Stimulated activated CD8-positive, alpha-beta memory T cell treated with anti-CD3 and anti-CD28 coated beads, Interleukin-7, amount 100 ng/mL, for 1 hour (primary cell): ENCODE data around the gene FAM156A.
"Not testable (repeated sequence)": the region's sequence is repeated elsewhere in the genome, so short reads cannot be mapped to it uniquely, and the experiment has no call there.

ENCODE experiments used
- DNase-seq, 2 donors: peaks; one replicate each; pipeline ENCODE4 v3.0.0-alpha.2; 2020; ENCODE audit warnings: low read depth in 2 of 2

FAM156A gene

GRCh38 chrX:52966993-52967738 is 8.8 kb upstream of the FAM156A start:
- not testable (repeated sequence) for DNase-seq

GRCh38 chrX:52958961-52959360 is 643 bp upstream of the FAM156A start:
- not testable (repeated sequence) for DNase-seq

- DNase-seq: not testable (repeated sequence)
Observed at GRCh38 chrX:52949884-52950283, 8.4 kb downstream of the FAM156A start.

GRCh38 chrX:52949325-52949724 is 9.0 kb downstream of the FAM156A start:
- DNase-seq: not testable (repeated sequence)

GRCh38 chrX:52948265-52948664 is 10.1 kb downstream of the FAM156A start:
- DNase-seq: not testable (repeated sequence)

- DNase-seq: not testable (repeated sequence)
Observed at GRCh38 chrX:52947501-52947900, 10.8 kb downstream of the FAM156A start.

GRCh38 chrX:52945838-52946494 is 12.4 kb downstream of the FAM156A start:
- not testable (repeated sequence) for DNase-seq

GRCh38 chrX:52941728-52942127 is 16.6 kb downstream of the FAM156A start:
- DNase-seq: not testable (repeated sequence)

GRCh38 chrX:52940704-52941103 is 17.6 kb downstream of the FAM156A start:
- not testable (repeated sequence) for DNase-seq

GRCh38 chrX:52935470-52935784 is 22.9 kb downstream of the FAM156A start:
- DNase-seq: not testable (repeated sequence)

- DNase-seq: peak; percentile 83 to 90
Observed at GRCh38 chrX:52934704-52935469, 23.4 kb downstream of the FAM156A start.

GRCh38 chrX:52933976-52934703 is 24.2 kb downstream of the FAM156A start:
- no peak for DNase-seq

- no peak for DNase-seq
Observed at GRCh38 chrX:52933213-52933612, 25.1 kb downstream of the FAM156A start.

GRCh38 chrX:52930214-52930613 is 28.1 kb downstream of the FAM156A start:
- not testable (repeated sequence) for DNase-seq

GRCh38 chrX:52923781-52924241 is 34.5 kb downstream of the FAM156A start:
- no peak for DNase-seq

- DNase-seq: not testable (repeated sequence)
Observed at GRCh38 chrX:52914704-52915103, 43.6 kb downstream of the FAM156A start.

- DNase-seq: not testable (repeated sequence)
Observed at GRCh38 chrX:52913681-52914080, 44.6 kb downstream of the FAM156A start.

GRCh38 chrX:52909313-52909969 is 48.9 kb downstream of the FAM156A start:
- DNase-seq: not testable (repeated sequence)

GRCh38 chrX:52907900-52908299 is 50.4 kb downstream of the FAM156A start:
- not testable (repeated sequence) for DNase-seq

GRCh38 chrX:52907137-52907536 is 51.2 kb downstream of the FAM156A start:
- DNase-seq: not testable (repeated sequence)

- DNase-seq: not testable (repeated sequence)
Observed at GRCh38 chrX:52906072-52906471, 52.2 kb downstream of the FAM156A start.
